Natural killer cell (primary cell): ENCODE results near the gene ZNF407. TPM values are rescaled to one million over a fixed set of nuclear protein-coding genes. Genes with fewer than 3 reads are reported as not detected.

Experiments used
- ATAC-seq, 3 donors: fragments of 150-1000 bp in 2 of 3; fragments of 200-7000 bp in 1 of 3; cut with Tn5 transposase; 1 replicate in 1 of 3; 2 replicates in 2 of 3; pipeline ENCODE4 v1.10.0; 2021; ENCODE audit warnings: mild to moderate bottlenecking in 2 of 3, moderate library complexity in 2 of 3
- DNase-seq, 2 donors: peaks; one replicate each; pipeline versions ENCODE4 v3.0.0 to v3.0.0-alpha.2; 2013 to 2021; ENCODE audit warnings: mixed read lengths in 1 of 2
- H3K27ac ChIP-seq: one replicate; pipeline ENCODE4 v1.5.1; 2013; ENCODE audit warnings: mild to moderate bottlenecking, low read length
- H3K27me3 ChIP-seq: one replicate; pipeline ENCODE4 v1.6.1; 2013; ENCODE audit warnings: low read length; ENCODE audit not compliant: control insufficient read depth, insufficient read depth
- H3K36me3 ChIP-seq: one replicate; pipeline ENCODE4 v1.6.1; 2013; ENCODE audit warnings: low read length; ENCODE audit not compliant: control insufficient read depth, insufficient read depth
- H3K4me1 ChIP-seq: one replicate; pipeline ENCODE4 v1.6.1; 2013; ENCODE audit warnings: low read length; ENCODE audit not compliant: control insufficient read depth, insufficient read depth
- H3K4me3 ChIP-seq: one replicate; pipeline ENCODE4 v1.5.1; 2013; ENCODE audit warnings: low read length
- H3K9me3 ChIP-seq: one replicate; pipeline ENCODE4 v1.6.1; 2013; ENCODE audit warnings: low read length; ENCODE audit not compliant: control insufficient read depth, insufficient read depth
- H3K27ac Mint-ChIP-seq, 2 donors: one replicate each; pipeline ENCODE4 v1.8.0; 2022; ENCODE audit warnings: mild to moderate bottlenecking in 2 of 2, mixed read lengths in 2 of 2, moderate library complexity in 1 of 2
- H3K27me3 Mint-ChIP-seq, 2 donors: one replicate each; pipeline ENCODE4 v1.8.0; 2022; ENCODE audit warnings: low read depth in 2 of 2, mixed read lengths in 2 of 2
- H3K36me3 Mint-ChIP-seq: one replicate; pipeline ENCODE4 v1.8.0; 2022; ENCODE audit warnings: mixed read lengths
- H3K4me1 Mint-ChIP-seq, 2 donors: one replicate each; pipeline ENCODE4 v1.8.0; 2022; ENCODE audit warnings: mixed read lengths in 2 of 2
- H3K4me3 Mint-ChIP-seq: one replicate; pipeline ENCODE4 v1.8.0; 2022; ENCODE audit warnings: mild to moderate bottlenecking, moderate library complexity, mixed read lengths
- H3K9me3 Mint-ChIP-seq, 2 donors: one replicate each; pipeline ENCODE4 v1.8.0; 2022; ENCODE audit warnings: mixed read lengths in 2 of 2
- CTCF ChIP-seq: fragments of 200-600 bp; IDR thresholded peaks from one replicate; pipeline ENCODE4 v1.8.0; 2022; ENCODE audit warnings: antibody characterized with exemption
- WGBS: methylation state at CpG from one replicate; pipeline ENCODE4 v1.1.7; 2013; ENCODE audit warnings: missing lambda C conversion rate; ENCODE audit not compliant: insufficient coverage; 5-methylcytosine and 5-hydroxymethylcytosine counted together
- intact Hi-C: fragments of 100-400 bp; cut with micrococcal nuclease; formaldehyde crosslinking; loops from one replicate; pipeline ENCODE4 v1.14.2; 2022
- total RNA-seq, 4 donors: library from RNA; stranded (reverse); fragments of 120-200 nt in 1 of 4; gene quantifications; one replicate each; pipeline versions ENCODE4 v1.2.3 to v1.2.4, GENCODE V29; 2013 to 2022

ZNF407 gene
- total RNA-seq, 3 donors from 2014 or later (not counting 1 experiment from before 2014, with no cell fraction given): 28.4 to 36.7 (median 36.3) TPM

GRCh38 chr18:75088622-75089211 is 491.0 kb downstream of the ZNF407 start:
- intact Hi-C loops: no loop called here
- H3K9me3 ChIP-seq: no peaks in the 10 kb centered on the region
- no peaks in the 10 kb centered on the region for H3K27me3 ChIP-seq
- no peak overlapping the region for H3K4me3 ChIP-seq
- 94% methylated on average over 20 of the region's 20 CpGs for WGBS
- Mint-ChIP-seq H3K27me3 (peaks cover 3 to 6% of the 10 kb centered on the region in 2 donors), H3K27ac (no peak overlapping the region), H3K4me1 (no peaks in the 10 kb centered on the region), H3K9me3 (no peaks in the 10 kb centered on the region), H3K4me3 (no peak overlapping the region), H3K36me3 (no peaks in the 10 kb centered on the region)
- ATAC-seq: peak in 1 of 3 donors; percentile 12
- H3K27ac ChIP-seq: no peak overlapping the region
- no peaks in the 10 kb centered on the region for H3K4me1 ChIP-seq
- no peak for TF ChIP-seq CTCF
- no peak for DNase-seq
- H3K36me3 ChIP-seq: no peaks in the 10 kb centered on the region

- Mint-ChIP-seq H3K9me3 (no peaks in the 10 kb centered on the region), H3K27me3 (peaks cover 3 to 9% of the 10 kb centered on the region in 2 donors), H3K4me3 (no peak overlapping the region), H3K27ac (no peak overlapping the region), H3K36me3 (no peaks in the 10 kb centered on the region), H3K4me1 (no peaks in the 10 kb centered on the region)
- intact Hi-C loops: no loop called here
- Histone ChIP-seq H3K27ac (no peak overlapping the region), H3K4me1 (no peaks in the 10 kb centered on the region), H3K9me3 (no peaks in the 10 kb centered on the region), H3K4me3 (no peak overlapping the region), H3K27me3 (no peaks in the 10 kb centered on the region), H3K36me3 (no peaks in the 10 kb centered on the region)
- ATAC-seq: no peak
- TF ChIP-seq CTCF: no peak
- DNase-seq: no peak
- 91% methylated on average over 31 of the region's 31 CpGs for WGBS
Measured at GRCh38 chr18:75089748-75090327, 492.2 kb downstream of the ZNF407 start.

- no peak for ATAC-seq
- H3K9me3 ChIP-seq: no peaks in the 10 kb centered on the region
- no peak overlapping the region for H3K4me3 ChIP-seq
- DNase-seq: no peak
- H3K27me3 Mint-ChIP-seq: peaks cover 3 to 9% of the 10 kb centered on the region in 2 donors
- intact Hi-C loops: no loop called here
- H3K27me3 ChIP-seq: no peaks in the 10 kb centered on the region
- 95% methylated on average over 22 of the region's 22 CpGs for WGBS
- no peaks in the 10 kb centered on the region for H3K4me1 ChIP-seq
- no peaks in the 10 kb centered on the region for H3K36me3 ChIP-seq
- H3K4me3 Mint-ChIP-seq: no peak overlapping the region
- no peak overlapping the region for H3K27ac ChIP-seq
- no peaks in the 10 kb centered on the region for H3K9me3 Mint-ChIP-seq
- no peaks in the 10 kb centered on the region for H3K4me1 Mint-ChIP-seq
- no peaks in the 10 kb centered on the region for H3K36me3 Mint-ChIP-seq
- TF ChIP-seq CTCF: no peak
- no peak overlapping the region for H3K27ac Mint-ChIP-seq
Measured at GRCh38 chr18:75090336-75090735, 492.7 kb downstream of the ZNF407 start.
